ENCODE data around the gene SPTAN1.

Gene SPTAN1

DNA sequence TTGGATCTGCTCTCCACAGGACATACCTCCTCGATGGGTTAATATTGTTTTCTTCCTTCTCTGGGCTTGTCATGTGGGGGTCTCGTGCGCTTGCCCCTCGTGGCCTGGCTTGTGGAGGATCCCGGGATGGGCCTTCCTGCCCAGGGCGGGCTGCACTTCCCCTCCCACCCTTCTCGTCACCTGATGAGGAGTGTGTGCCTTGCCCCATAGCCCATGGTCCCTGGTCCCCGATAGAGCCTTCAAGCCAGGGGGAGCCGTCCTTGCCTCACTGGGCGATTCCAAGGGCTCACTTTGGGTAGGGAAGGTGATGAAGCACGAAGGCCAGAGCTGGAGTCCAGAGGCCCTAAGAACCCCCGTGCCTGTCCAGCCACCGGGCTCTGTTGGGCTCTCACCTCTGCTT, 75.5 kb downstream of the SPTAN1 start:
- FAIRE-seq (no peak), DNase-seq (ENCODE audit: insufficient read length, low spot score) (no peak)
- TF ChIP-seq, protein P1, sequence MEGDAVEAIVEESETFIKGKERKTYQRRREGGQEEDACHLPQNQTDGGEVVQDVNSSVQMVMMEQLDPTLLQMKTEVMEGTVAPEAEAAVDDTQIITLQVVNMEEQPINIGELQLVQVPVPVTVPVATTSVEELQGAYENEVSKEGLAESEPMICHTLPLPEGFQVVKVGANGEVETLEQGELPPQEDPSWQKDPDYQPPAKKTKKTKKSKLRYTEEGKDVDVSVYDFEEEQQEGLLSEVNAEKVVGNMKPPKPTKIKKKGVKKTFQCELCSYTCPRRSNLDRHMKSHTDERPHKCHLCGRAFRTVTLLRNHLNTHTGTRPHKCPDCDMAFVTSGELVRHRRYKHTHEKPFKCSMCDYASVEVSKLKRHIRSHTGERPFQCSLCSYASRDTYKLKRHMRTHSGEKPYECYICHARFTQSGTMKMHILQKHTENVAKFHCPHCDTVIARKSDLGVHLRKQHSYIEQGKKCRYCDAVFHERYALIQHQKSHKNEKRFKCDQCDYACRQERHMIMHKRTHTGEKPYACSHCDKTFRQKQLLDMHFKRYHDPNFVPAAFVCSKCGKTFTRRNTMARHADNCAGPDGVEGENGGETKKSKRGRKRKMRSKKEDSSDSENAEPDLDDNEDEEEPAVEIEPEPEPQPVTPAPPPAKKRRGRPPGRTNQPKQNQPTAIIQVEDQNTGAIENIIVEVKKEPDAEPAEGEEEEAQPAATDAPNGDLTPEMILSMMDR (IDR thresholded peaks at IDR 0.05; ENCODE audit: insufficient read depth, missing control alignments): no peak

DNA sequence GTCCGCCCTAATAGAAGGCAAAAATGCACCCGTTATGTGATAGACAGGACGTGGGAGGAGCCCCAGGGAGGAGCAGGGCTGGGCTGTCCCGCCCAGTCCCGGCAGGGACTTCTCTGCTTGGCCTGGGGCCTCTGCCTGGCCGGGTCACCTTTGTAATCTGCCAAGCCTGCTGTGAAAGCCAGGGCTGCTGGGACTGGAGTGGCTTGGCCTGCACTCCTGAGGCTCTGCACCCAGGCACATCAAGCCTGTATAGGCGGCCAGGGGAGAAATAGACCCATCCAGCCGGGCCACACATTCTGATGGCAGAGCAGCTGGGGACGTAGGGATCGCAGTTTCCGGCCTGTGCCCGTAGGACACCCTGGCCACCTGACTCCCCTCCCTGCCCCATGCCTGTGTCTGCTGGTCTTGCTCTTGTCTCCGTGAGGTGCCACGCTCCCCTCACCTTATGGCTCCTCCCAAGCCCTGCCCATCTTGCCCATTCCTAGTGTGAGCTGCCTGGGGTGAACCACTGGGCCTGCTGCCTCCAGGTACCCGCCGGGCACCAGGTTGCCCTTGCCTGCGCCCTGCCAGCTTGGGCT, 76.2 kb downstream of the SPTAN1 start:
- DNase-seq (ENCODE audit: insufficient read length, low spot score): no peak
- TF ChIP-seq, protein P1 (IDR thresholded peaks at IDR 0.05; ENCODE audit: insufficient read depth, missing control alignments): no peak
- FAIRE-seq: no peak

DNA sequence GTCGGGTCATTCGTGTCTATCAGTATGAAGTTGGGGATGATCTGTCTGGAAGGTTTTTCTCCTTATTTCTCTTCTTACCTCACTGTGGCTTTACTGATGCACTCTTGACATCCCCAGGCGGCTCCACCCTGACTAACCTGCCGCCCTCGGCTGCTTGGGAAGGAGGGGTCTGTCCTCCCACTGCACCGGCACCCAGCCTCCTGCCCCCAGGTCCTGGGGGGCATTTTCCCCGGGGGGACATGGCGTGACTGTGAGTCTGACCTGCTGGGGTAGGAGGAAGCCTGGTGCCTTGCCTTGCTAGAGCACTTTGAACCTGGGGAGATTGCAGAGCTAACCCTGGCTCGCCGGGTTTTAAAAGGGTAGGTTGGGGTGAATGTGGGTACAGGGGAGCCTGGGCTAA, 76.7 kb downstream of the SPTAN1 start:
- TF ChIP-seq, protein P1 (IDR thresholded peaks at IDR 0.05; ENCODE audit: insufficient read depth, missing control alignments): no peak
- no peak for DNase-seq (ENCODE audit: insufficient read length, low spot score)
- FAIRE-seq: no peak

DNA sequence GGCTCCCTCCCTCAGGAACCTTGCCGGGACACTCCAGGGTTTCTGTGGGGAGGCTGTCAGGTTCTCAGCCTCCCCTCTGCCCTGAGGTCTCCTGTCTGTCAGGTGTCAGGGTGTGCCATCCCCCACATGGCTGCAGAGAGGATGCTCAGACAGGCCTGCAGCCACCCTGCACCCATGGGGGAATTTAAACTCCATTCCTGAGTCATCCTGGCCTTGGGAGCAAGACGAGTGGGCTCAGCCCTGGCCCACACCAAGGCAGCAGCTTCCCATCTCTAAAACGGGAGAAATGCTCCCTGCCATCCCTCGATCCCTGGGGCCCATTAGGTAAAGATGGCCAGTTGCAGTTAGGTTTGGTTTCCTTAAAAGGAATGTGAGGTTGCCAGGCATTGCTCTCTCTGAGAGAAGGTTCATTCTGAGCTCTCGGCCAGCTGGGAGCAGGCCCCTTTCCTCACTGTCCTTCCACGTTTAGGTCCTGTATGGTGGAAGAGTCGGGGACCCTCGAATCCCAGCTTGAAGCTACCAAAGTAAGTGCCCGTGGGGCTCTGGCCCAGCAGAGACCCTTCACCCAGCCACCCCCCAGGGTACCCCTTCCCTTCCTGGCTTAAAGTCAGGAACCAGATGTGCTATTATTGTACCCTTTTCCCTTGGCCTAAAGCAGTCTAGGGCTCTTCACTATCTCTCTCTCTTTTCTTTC, 77.6 kb downstream of the SPTAN1 start:
- TF ChIP-seq, protein P1 (IDR thresholded peaks at IDR 0.05; ENCODE audit: insufficient read depth, missing control alignments): no peak
- no peak for DNase-seq (ENCODE audit: insufficient read length, low spot score)
- FAIRE-seq: no peak

DNA sequence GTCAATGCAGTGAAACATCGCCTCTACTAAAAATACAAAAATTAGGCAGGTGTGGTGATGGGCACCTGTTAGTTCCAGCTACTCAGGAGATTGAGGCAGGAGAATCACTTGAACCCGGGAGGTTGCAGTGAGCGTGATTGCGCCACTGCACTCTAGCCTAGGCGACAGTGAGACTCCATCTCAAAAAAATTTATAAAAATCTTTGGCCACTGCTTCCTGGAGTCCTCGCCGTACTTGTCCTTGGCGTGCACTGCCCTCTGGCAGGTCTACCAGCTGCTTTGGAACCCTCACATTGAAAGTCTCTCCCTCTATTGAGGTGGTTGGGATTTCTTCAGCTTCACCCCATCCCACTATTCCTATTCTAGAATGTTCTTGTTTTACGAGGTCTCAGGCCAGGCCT, 79.2 kb downstream of the SPTAN1 start:
- no peak for FAIRE-seq
- TF ChIP-seq, protein P1 (IDR thresholded peaks at IDR 0.05; ENCODE audit: insufficient read depth, missing control alignments): no peak
- DNase-seq (ENCODE audit: insufficient read length, low spot score): no peak

DNA sequence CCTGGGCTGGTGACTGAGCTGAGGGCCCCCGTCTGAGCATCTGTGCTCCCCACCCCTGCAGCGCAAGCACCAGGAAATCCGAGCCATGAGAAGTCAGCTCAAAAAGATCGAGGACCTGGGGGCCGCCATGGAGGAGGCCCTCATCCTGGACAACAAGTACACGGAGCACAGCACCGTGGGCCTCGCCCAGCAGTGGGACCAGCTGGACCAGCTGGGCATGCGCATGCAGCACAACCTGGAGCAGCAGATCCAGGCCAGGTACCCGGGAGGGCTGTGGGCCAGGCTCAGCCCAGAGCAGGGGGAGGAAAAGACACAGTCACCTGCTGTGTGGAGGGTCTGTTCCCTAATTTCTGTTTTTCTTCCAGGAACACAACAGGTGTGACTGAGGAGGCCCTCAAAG, 79.7 kb downstream of the SPTAN1 start:
- FAIRE-seq (no peak), DNase-seq (ENCODE audit: insufficient read length, low spot score) (no peak)
- TF ChIP-seq, protein P1 (IDR thresholded peaks at IDR 0.05; ENCODE audit: insufficient read depth, missing control alignments): no peak

DNA sequence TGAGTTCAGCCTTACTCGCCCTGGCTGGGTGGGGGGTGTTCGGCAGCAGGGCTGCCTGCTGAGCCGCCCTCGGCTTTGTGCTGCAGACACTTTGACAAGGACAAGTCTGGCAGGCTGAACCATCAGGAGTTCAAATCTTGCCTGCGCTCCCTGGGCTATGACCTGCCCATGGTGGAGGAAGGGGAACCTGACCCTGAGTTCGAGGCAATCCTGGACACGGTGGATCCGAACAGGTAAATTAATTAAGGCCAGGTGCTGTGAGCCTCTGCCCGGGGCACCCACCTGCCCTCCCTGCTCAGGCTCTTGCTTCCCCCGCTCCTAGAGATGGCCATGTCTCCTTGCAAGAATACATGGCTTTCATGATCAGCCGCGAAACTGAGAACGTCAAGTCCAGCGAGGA, 80.1 kb downstream of the SPTAN1 start:
- TF ChIP-seq, protein P1 (IDR thresholded peaks at IDR 0.05; ENCODE audit: insufficient read depth, missing control alignments): no peak
- no peak for DNase-seq (ENCODE audit: insufficient read length, low spot score)
- no peak for FAIRE-seq

All from D721Med (cell line).